Stimulated activated CD8-positive, alpha-beta memory T cell treated with anti-CD3 and anti-CD28 coated beads, Interleukin-7, amount 100 ng/mL, for 4 hours (primary cell): ENCODE results near the gene CLDN14.

Experiments used
- DNase-seq, 2 donors: peaks; one replicate each; pipeline ENCODE4 v3.0.0-alpha.2; 2020; ENCODE audit warnings: low read depth in 2 of 2

The CLDN14 gene

DNA sequence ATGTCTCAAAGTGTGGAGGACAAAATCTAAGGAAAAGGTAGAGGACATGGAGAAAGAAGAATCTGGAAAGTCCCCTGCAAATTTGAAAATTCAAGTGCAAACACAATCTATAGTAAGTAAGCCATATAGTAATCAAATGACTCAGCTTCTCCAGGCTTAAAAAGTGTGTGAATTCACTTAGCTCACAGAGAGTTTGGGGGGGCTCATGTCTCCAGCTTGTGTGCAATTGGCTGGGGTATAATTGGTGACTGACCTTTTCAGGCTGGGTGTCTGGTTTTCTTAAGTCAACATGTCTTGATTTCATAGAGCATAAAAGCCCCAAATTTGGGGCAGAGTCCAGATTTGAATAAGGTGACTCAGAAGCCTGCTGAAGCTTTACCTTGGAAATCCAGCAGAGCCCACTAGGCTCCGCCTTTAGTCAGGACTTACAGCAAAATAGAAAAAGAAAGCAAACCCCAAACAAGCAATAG, 8.6 kb downstream of the CLDN14 start:
- DNase-seq = no peak

DNA sequence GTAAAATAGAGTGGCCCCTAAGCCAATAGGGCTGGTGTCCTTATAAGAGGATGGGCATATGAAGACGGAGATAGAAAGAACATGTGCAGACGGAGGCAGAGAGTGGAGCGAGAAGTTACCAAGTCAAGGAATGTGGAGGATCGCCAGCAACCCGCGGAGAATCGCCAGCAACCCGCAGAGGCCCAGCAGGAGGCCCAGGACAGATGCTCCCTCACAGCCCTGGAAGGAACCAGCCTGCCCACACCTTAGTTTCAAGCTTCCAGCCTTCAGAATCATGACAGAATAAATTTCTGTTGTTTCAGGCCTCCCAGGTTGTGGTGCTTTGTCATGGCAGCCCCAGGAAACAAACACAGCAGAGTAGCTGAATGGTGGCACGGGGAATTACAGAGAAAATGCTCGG, 9.6 kb downstream of the CLDN14 start:
- DNase-seq = no peak

DNA sequence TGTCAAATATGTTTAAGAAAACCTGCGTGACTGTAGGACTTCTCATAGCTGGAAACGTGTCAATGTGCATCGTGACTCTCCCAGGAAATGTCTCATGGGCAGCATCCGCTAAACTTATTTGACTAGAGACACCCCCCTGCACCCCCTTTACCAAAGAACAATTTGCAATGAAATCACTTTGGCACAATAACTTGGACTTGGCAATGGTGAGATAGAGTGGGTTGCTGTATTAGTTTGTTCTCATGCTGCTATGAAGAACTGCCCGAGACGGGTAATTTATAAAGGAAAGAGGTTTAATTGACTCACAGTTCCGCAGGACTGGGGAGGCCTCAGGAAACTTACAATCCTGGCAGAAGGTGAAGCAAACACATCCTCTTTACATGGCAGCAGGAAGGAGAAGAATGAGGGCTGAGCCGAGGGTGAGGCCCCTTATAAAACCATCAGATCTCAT, 13.8 kb downstream of the CLDN14 start:
- DNase-seq = no peak

DNA sequence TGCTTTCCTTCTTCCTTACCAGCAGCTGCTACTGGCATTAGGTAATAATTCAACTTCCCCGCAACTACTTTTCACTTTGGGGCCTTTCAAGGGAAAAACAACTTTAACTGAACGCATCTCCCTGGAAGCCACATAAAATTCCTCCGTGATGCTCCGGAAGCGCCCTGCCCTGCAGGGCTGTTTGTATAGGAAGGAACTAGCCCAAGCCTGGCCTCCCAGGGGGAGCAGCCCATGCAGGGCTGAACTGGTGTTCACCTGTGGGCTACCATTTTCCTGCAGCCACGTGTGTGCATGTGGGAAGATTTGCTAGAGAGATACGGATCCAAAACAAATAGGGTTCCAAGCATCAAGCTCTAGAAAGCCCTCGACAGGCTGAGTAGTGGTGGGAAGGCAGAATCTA, 14.4 kb downstream of the CLDN14 start:
- no peak for DNase-seq

DNA sequence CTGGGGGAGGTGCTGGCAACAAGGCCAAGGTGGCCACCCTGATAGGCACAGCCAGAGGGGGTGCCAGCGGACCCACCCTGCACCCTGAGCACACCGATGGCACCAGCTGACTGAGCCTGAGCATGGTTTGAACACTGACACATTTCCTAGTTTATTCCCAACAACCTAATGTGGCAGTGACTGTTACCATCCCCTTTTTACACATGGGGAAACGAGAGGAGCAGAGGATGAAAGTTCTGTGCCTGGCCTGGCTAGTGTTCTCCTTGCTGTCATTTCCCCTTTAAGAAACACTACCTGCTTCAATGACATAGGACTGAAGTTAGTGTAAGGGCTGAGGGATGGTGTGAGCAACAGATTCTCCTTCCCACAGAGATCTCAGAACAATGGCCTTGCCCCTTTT, 15.3 kb downstream of the CLDN14 start:
- no peak for DNase-seq

DNA sequence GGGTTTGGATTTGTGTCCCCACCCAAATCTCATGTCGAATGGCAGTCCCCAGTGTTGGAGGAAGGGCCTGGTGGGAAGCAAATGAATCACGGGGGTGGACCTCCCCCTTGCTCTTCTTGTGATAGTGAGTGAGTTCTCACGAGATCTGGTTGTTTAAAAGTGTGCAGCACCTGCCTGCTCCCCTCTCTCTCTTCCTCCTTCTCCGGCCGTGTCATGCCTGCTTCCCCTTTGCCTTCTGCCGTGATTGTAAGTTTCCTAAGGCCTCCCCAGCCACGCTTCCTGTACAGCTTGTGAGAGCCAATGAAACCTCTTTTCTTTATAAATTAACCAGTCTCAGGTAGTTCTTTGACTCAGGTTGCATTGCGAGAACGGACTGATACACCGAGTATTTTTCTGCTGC, 15.9 kb downstream of the CLDN14 start:
- no peak for DNase-seq

DNA sequence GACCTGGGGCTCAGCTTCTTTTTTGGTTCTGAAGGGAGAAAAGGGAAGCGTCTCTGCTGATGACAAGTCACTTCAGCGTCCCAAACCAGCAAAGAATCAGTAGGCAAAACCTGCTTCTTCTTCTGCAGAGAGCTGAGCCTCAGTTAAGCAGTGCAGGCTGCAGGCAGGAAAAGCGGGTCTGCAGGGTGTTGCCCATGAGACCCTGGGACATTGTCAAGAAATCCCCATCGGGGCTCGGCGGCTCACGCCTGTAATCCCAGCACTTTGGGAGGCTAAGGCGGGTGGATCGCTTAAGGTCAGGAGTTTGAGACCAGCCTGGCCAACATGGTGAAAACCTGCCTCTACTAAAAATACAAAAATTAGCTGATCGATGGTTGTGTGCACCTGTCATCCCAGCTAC, 16.7 kb downstream of the CLDN14 start:
- DNase-seq = no peak

DNA sequence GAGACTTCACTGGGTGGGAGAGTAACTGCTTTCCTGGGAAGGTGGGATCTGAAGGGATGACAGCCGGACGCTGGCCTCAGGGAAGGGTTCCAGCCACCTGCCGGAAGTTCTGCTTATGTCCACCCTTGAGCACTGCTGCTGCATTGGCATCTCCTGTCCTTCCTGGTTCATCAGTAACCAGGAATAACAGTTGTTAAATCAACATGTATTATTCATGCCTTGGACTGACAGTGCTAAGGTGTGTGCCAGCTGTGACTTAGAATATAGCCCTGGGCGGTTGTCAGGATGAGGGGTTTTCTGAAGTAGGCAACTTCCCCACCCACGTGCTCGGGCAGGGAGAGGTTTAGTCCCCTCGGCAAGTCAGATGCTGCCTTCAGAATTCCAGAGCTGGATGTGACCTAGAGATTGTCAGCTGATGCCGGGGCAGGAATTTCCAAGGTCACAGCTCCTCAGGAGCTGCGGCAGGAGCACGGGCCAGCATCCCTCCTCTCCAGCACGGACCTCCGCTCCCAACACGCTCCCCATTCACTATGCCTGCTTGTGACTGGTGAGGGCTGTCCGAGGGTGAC, 17.9 kb downstream of the CLDN14 start:
- DNase-seq = no peak

DNA sequence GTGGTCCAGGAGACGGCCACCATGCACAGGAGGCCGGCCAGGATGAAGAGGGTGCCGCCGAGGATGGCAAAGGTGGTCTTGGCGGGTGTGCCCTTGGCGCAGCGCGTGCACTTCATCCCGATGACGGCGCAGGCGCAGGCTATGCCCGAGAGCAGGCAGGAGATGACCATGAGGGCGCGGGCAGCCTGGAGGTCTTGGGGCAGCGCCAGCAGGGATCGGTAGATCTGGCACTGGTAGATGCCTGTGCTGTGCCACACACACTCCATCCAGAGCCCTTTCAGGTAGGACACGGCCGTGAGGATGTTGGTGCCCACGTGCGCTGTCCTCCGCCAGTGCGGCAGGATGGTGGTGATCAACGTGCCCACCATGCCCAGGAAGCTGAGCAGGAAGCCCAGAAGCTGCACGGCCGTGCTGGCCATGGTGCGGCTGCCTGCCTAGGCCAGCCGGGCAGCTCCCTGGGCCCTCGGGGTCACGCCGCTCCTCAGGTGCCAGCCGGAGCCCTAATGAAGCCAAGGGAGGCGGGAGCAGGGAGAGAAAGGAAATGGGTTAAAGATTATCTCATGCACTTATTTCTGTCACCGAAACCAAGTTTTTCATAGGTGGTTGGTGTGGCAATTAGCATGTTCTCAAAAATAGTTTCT, 18.5 kb downstream of the CLDN14 start:
- no peak for DNase-seq

DNA sequence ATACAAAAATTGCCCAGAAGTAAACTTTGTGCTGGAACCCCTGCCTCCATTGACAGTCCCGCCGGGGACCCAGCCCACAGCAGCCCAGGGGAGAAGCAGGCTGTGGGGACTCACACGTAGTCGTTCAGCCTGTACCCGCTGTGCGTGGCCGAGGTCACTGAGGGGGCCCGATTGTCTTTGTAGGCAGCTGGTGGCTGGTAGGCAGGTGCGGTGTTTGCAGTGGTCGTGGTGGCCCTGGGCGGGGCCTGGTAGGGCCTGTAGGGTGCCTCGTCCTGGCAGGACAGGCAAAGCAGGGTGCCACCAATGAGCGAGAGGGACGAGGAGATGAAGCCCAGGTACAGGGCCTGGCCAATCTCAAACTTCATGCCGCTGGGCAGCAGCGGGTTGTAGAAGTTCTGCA, 19.1 kb downstream of the CLDN14 start:
- DNase-seq = no peak

DNA sequence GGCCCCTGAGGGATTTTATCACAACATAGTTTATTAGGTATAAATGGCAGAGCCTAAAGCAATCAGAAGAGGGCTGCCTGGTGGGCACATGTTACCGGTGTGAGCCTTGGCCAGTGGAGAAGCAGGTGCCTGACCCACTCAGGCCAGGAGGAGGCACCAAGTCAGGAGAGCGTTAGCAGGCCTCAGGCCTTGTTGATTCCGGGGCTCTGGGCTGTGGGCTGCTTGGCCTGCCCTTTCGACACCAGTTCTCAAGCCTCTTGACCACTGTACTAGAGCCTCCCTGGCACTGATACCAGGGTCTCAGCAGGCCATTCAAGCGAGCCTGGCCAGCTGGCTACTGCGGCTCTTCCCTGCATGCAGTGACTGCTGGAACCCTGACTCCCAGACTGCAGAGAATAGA, 20.8 kb downstream of the CLDN14 start:
- DNase-seq = no peak

DNA sequence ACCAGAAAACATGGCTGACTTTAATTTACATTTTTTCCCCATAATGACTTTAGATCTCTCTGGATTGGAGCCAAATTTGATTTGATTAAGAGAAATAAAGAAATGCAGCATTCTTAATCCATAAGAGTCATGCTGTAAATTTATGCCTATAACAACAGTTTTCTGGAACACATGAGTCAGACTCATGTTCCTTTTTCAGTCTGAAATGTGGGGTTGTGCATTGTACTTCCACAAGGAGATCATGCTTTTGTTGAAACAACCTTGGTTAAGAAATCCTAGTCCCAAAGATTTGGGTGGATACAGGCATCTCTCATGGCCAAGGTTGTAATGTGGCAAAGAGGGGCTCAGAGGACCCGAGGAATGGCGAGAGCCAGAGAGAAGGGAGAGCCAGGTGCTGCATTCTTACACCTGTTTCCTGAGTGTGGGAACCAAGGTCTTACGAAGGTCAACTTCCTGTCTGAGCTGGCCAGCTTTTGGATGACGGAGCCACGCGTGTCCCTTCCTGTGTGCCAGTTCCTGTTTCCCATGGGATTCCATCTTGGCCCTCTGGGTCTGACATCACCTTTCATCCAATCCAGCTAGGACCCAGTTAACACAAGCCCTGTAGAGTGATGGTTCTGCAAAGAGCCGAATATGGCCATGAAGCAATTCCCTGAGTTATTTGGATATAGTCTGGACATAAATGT, 23.1 kb downstream of the CLDN14 start:
- DNase-seq = no peak

DNA sequence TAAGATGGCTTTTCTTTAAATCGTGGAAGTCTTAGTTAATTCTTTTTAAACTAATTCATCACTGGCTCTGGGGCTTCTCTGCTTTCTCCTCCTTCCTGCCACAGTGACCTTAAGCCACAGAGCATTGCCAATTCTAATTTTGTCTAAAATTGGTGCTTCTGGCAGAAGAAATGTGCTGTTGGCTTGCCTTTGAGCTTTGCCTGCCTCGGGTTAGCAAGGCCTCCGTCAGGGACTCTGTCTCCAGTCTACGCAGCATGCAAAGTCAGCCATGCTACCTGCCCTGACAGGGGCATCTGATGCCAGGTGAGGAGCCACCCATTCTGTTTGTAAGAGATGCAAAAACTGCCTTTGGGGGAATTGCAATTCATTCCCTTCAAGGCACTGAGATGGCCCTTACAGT, 25.2 kb downstream of the CLDN14 start:
- DNase-seq = no peak

DNA sequence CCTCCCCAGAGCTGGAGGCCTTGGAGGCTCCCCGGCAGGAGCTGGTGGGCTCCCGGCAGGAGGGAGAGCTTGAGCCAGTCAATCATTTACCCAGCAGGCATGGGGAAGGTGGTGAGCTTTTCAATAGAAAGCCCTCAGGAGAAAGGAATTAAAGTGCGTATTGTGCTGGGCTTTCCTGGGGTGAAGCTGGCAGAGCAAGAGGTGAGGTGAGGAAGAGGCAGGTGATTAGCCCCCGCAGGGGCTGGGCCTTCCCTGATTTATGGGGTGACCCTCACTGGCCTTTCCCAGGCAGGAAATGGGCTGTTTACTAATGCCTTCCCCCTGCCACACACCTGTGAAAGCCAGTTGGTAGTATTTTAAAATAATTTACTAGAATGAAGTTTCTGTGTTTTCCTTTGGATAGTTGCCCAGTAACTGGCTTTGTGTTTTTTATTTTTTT, 25.8 kb downstream of the CLDN14 start:
- DNase-seq = no peak

DNA sequence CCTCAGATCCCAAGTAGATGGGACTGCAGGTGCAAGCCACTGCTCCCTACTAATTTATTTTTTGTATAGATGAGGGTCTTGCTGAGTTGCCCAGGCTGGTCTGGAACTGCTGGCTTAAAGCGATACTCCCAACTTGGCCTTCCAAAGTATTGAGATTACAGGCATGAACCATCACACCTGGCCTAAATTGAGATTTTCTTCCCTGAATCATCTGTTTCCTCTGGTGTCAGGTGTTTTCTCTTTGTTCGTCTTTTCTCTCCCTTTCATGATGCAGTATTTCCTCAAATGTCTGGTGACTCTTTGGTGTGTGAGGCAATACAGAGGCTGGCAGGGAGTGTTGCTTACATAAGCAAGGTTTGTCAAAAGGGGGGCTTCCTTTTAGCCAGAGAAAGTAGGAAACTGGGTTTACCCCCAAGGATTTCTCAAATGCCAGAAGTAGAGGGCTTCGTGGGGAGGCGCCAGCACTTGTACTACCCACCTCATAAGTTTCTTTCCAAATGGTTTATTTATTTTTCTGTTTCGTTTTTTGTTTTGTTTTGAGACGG, 27.6 kb downstream of the CLDN14 start:
- no peak for DNase-seq

DNA sequence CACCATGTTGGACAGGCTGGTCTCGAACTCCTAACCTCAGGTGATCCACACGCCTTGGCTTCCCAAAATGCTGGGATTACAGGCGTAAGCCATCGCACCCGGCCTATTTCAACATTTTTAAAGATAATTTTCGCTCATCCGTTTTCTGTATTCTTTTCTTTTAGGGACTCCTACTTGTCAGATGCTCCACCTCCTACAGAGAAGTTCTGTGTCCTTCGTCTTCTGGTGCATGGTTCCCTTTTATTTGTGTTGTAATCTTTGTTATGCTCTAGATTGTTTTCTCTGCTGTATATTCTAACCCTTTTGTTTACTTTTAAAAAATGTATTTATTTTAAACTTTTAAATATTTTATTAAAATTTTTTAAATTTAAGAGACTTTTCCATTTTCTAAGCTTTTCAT, 28.4 kb downstream of the CLDN14 start:
- DNase-seq = no peak

DNA sequence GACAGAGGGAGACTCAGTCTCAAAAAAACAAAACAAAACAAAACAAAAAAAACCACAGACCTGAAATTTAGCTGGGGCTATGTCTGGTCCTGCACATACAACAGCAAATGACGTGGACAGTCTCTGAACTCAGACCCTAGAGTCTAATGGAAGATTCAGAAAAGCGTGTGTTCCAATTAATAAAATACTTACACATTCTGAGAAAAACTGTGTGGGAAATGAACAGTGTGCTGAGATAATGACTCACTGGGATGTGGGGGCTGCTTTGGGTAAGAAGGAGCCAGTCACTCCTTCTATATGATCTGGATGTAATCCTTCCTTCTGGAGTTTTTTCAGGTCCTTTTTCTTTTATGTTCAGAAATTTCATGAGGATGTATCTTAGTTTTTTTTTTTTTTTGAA, 29.4 kb downstream of the CLDN14 start:
- DNase-seq = no peak

DNA sequence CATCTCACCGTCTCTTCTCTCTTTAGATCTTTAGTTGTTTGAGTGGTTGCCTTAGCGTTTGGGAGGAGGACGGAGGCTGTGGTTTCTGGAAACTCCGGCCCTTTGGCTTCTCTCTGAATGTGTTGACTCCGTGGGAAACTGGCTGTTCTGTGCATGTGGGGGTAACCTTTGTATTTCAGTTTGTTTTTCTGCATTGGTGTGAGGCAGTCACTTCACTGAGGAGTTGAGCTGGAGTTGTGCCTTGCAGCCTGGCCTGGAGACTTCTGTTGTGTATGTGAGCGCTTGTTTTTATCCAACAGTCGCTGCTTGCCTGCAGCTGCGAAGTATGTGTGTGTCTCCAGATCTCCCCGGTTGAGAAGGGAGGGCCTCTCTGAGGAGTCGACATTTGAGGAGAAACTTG, 33.6 kb downstream of the CLDN14 start:
- DNase-seq = no peak

DNA sequence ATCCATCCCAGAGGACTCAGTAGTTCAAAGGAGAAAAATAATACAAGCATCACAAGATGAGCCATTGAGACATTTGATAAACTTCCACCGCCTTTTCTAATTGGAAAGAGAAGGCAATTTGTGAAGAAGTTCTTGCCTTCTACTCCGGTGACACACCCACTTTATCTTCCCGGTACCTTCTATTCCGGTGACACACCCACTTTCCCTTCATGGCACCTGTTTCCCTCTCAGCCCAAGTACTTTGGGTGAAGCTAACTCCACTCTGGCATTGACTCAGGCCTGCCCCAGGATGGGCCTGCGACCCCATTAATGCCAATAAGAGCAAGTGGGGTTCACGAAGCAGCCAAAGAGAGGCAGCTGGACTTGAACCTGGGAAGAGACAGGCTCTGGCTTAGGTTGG, 38.2 kb downstream of the CLDN14 start:
- no peak for DNase-seq

DNA sequence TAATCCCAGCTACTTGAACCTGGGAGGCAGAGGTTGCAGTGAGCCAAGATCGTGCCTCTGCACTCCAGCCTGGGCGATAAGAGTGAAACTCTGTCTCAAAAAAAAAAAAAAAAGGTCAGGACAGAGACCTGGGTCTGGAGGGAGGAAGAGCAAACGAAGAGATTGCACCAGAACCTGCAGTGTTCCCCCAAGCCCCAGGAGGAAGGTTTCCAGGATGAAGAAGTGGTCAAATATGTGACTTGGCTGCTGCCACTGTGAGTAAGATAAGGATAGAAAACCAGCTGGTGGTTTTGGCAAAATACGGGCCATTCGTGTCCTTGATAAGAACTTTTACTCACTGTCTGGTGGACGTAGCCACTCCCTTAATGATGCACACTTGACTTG, 42.2 kb downstream of the CLDN14 start:
- no peak for DNase-seq

DNA sequence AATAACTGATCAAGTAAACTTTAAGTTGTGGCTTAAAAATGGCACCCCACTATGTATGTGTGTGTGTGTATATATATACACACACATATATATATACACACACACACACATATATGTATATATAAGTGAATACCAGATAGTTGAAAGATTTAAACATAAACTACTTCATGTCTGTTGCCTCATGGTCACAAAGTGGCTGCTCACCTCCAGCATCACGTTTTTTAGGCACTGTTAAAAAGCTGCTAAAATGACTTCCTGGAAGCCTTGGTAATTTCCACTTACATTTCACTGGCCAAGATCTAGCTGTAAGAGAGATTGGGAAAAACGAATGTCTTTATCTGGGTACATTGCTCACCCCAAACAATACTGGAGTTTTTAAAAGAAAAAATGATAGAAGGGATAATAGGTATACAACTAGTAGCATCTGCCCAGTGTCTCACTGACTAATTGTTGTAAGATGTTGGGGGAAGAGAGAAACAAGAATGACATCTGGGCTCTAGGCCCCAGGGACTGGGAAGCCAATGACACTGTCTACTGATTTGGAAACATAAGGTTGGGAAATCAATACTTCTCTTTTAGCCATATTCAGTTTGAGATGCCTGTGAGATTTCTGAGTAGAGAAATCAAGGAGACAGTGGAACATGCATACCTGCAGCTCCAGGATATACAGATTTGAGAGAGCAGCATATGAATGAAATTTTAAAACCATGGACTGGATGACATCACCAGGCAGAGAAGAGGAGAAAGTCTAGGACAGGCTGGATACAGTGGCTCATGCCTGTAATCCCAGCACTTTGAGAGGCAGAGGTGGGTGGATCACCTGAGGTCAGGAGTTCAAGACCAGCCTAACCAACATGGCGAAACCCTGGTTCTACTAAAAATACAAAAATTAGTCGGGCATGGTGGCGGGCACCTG, 42.8 kb downstream of the CLDN14 start:
- no peak for DNase-seq

DNA sequence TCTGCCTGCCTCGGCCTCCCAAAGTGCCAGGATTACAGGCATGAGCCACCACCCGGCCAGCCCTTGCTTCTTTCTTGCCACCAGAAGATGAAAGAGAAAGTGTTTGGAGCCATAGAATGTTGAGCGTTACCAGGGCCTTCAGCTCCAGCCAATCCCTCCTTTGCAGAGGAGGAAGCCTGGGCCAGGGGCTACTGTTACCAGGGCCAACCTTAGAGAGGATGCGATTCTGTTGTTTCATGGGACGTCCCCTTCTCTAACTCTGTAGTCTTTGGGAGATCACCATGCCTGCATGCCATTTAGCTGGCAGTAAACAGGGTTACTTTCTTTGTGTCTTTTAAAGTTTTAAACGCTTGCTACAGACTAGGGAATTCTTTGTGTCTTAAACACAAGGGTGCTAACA, 45.8 kb downstream of the CLDN14 start:
- no peak for DNase-seq
